GM12875 (cell line): ENCODE measurements around the gene NIN.
"Not testable (repeated sequence)": the region's sequence is repeated elsewhere in the genome, so short reads cannot be mapped to it uniquely, and the experiment has no call there.

Experiments
- H3K4me3 ChIP-seq: one replicate; pipeline ENCODE4 v1.5.1; 2011; ENCODE audit warnings: low read depth, low read length, control low read depth
- CTCF ChIP-seq: IDR thresholded peaks from 2 replicates; pipeline ENCODE4 v1.5.1; 2011; ENCODE audit warnings: low read depth, mild to moderate bottlenecking, control low read depth, inconsistent platforms, low read length, moderate library complexity, borderline replicate concordance; ENCODE audit not compliant: insufficient read depth

NIN gene

GRCh38 chr14:50816395-50817047 lies 14.4 kb downstream of the NIN start:
- no peak for TF ChIP-seq CTCF
- H3K4me3 ChIP-seq: no peak overlapping the region

- not testable (repeated sequence) for H3K4me3 ChIP-seq
Measured at GRCh38 chr14:50815526-50815925, 15.4 kb downstream of the NIN start.

GRCh38 chr14:50815058-50815457 lies 15.9 kb downstream of the NIN start:
- not testable (repeated sequence) for H3K4me3 ChIP-seq

- no peak for TF ChIP-seq CTCF
- H3K4me3 ChIP-seq: no peak overlapping the region
Measured at GRCh38 chr14:50814161-50814560, 16.8 kb downstream of the NIN start.

- no peak for TF ChIP-seq CTCF
- no peak overlapping the region for H3K4me3 ChIP-seq
Measured at GRCh38 chr14:50813544-50813863, 17.5 kb downstream of the NIN start.

GRCh38 chr14:50812856-50813543 lies 18.0 kb downstream of the NIN start:
- TF ChIP-seq CTCF: no peak

GRCh38 chr14:50812180-50812579 lies 18.8 kb downstream of the NIN start:
- TF ChIP-seq CTCF: no peak
- no peak overlapping the region for H3K4me3 ChIP-seq

More at GRCh38 chr14:50812856-50813543, 18.0 kb downstream of the NIN start:
- no peak overlapping the region for H3K4me3 ChIP-seq

GRCh38 chr14:50808053-50808452 lies 22.9 kb downstream of the NIN start:
- no peak for TF ChIP-seq CTCF
- no peak overlapping the region for H3K4me3 ChIP-seq
